Hepatocyte (in vitro differentiated cells): Measurements from ENCODE around the gene MYRIP. TPM values are rescaled to one million over a fixed set of nuclear protein-coding genes. Genes with fewer than 3 reads are reported as not detected.
"Not testable (repeated sequence)": the region's sequence is repeated elsewhere in the genome, so short reads cannot be mapped to it uniquely, and the experiment has no call there.

Experiments
- DNase-seq: peaks from one replicate; pipeline ENCODE4 v3.0.0-alpha.2; 2016; ENCODE audit warnings: low spot score
- H2AFZ ChIP-seq: fragments of 200-600 bp; sonication (generic); 2 replicates; pipeline ENCODE4 v1.6.0; 2016; ENCODE audit warnings: antibody characterized with exemption, mild to moderate bottlenecking
- H3K27ac ChIP-seq: fragments of 200-600 bp; sonication (generic); 2 replicates; pipeline ENCODE4 v1.5.1; 2016; ENCODE audit warnings: mild to moderate bottlenecking
- H3K27me3 ChIP-seq: fragments of 200-600 bp; sonication (generic); 2 replicates; pipeline ENCODE4 v1.6.1; 2016
- H3K36me3 ChIP-seq: fragments of 200-600 bp; sonication (generic); replicated peaks from 2 replicates; pipeline ENCODE4 v1.5.1; 2016; ENCODE audit warnings: low read depth; ENCODE audit not compliant: insufficient read depth
- H3K4me1 ChIP-seq: fragments of 200-600 bp; sonication (generic); 2 replicates; pipeline ENCODE4 v1.5.1; 2016; ENCODE audit warnings: mild to moderate bottlenecking, moderate library complexity; ENCODE audit not compliant: insufficient read depth
- H3K4me2 ChIP-seq: fragments of 200-600 bp; sonication (generic); 2 replicates; pipeline ENCODE4 v1.6.0; 2016
- H3K4me3 ChIP-seq: fragments of 200-600 bp; sonication (generic); 2 replicates; pipeline ENCODE4 v1.5.1; 2016; ENCODE audit warnings: mild to moderate bottlenecking
- H3K79me2 ChIP-seq: fragments of 200-600 bp; sonication (generic); 2 replicates; pipeline ENCODE4 v1.6.0; 2017; ENCODE audit warnings: mild to moderate bottlenecking
- H3K9me2 ChIP-seq: fragments of 200-600 bp; sonication (generic); replicated peaks from 2 replicates; pipeline ENCODE4 v1.6.0; 2017; ENCODE audit warnings: mild to moderate bottlenecking; ENCODE audit not compliant: insufficient read depth
- H3K9me3 ChIP-seq: fragments of 200-600 bp; sonication (generic); 2 replicates; pipeline ENCODE4 v1.5.1; 2016; ENCODE audit warnings: low read depth, mild to moderate bottlenecking
- H4K20me1 ChIP-seq: fragments of 200-600 bp; sonication (generic); 2 replicates; pipeline ENCODE4 v1.6.0; 2016; ENCODE audit warnings: mild to moderate bottlenecking; ENCODE audit not compliant: insufficient read depth, poor library complexity, severe bottlenecking
- EZH2 ChIP-seq: fragments of 200-600 bp; sonication (generic); IDR thresholded peaks from 2 replicates; pipeline ENCODE4 v1.6.1; 2016; ENCODE audit warnings: antibody characterized with exemption, mild to moderate bottlenecking, borderline replicate concordance
- EZH2phosphoT487 ChIP-seq: fragments of 200-600 bp; sonication (generic); IDR thresholded peaks from one replicate; pipeline ENCODE4 v1.6.1; 2018; ENCODE audit warnings: antibody characterized with exemption, mild to moderate bottlenecking, low read depth, moderate library complexity; ENCODE audit not compliant: unreplicated experiment, severe bottlenecking
- WGBS: methylation state at CpG from one replicate; pipeline ENCODE4 v1.1.6; 2016; ENCODE audit warnings: low lambda C conversion rate; ENCODE audit errors: missing lambda C conversion rate; 5-methylcytosine and 5-hydroxymethylcytosine counted together
- polyA plus RNA-seq: library from polyadenylated mRNA; unstranded; fragments of >200 nt; fragmentation: Nextera tagmentation; extraction: Ambion mirVana; gene quantifications from 2 replicates; pipeline ENCODE4 v1.2.1, GENCODE V29; 2016
- total RNA-seq: library from RNA; depleted of rRNA; stranded (reverse); fragments of >200 nt; gene quantifications from 2 replicates; pipeline ENCODE4 v1.2.3, GENCODE V29; 2014
- TF ChIP-seq, protein P1 (sequence below): fragments of 200-600 bp; sonication (generic); IDR thresholded peaks from 2 replicates; pipeline ENCODE4 v1.5.1; 2016; ENCODE audit warnings: antibody characterized with exemption, mild to moderate bottlenecking; ENCODE audit not compliant: poor library complexity

Gene MYRIP
- total and polyA plus RNA-seq, 2 experiments from 2014 or later, result 0.57 TPM; not detected in 1

DNA sequence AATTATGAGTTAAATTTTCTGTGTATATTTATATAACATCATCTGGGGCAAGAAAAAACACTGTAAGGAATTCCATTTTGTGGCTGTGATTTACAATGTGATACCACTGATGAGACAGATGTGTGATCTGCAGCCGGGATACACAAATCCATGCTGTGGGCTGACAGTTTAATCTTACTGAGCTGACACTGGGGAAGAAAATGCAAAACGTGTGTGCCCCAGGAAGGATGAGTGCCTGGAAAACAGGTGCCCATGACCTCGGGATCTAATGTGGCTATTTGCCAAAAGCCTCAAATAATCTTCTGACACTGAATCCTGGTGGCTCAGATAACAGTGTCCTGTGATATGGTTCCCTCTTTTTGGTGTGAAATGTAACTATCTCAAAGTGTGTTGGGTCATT, 10.5 kb downstream of the MYRIP start:
- H3K36me3 ChIP-seq, result no peaks in the 10 kb centered on the region
- H3K4me1 ChIP-seq, result no peaks in the 10 kb centered on the region
- H2AFZ ChIP-seq, result no peak overlapping the region
- DNase-seq, result no peak
- H3K79me2 ChIP-seq, result no peaks in the 10 kb centered on the region
- H3K27me3 ChIP-seq, result peaks cover 18% of the 10 kb centered on the region
- TF ChIP-seq, protein P1, sequence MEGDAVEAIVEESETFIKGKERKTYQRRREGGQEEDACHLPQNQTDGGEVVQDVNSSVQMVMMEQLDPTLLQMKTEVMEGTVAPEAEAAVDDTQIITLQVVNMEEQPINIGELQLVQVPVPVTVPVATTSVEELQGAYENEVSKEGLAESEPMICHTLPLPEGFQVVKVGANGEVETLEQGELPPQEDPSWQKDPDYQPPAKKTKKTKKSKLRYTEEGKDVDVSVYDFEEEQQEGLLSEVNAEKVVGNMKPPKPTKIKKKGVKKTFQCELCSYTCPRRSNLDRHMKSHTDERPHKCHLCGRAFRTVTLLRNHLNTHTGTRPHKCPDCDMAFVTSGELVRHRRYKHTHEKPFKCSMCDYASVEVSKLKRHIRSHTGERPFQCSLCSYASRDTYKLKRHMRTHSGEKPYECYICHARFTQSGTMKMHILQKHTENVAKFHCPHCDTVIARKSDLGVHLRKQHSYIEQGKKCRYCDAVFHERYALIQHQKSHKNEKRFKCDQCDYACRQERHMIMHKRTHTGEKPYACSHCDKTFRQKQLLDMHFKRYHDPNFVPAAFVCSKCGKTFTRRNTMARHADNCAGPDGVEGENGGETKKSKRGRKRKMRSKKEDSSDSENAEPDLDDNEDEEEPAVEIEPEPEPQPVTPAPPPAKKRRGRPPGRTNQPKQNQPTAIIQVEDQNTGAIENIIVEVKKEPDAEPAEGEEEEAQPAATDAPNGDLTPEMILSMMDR, result no peak
- no peak for TF ChIP-seq EZH2phosphoT487
- no peak for TF ChIP-seq EZH2
- H3K9me3 ChIP-seq, result no peaks in the 10 kb centered on the region
- H4K20me1 ChIP-seq, result no peaks in the 10 kb centered on the region
- no peak overlapping the region for H3K4me3 ChIP-seq
- no peaks in the 10 kb centered on the region for H3K9me2 ChIP-seq
- 39% methylated on average over 3 of the region's 3 CpGs for WGBS
- no peak overlapping the region for H3K27ac ChIP-seq
- H3K4me2 ChIP-seq, result no peak overlapping the region

DNA sequence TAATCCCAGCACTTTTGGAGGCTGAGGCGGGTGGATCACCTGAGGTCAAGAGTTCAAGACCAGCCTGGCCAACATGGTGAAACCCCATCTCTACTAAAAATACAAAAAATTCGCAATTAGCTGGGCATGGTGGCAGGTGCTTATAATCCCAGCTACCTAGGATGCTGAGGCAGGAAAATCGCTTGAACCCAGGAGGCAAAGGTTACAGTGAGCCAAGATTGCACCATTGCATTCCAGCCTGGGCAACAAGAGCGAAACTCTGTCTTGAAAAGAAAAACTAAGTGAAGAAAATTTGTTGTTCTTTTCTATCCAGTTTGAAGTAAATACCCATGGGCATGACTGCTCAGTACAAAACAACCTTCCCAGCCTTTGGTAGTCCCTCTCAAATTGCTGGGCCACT, 24.4 kb downstream of the MYRIP start:
- H3K4me1 ChIP-seq, H3K4me2 ChIP-seq, H3K36me3 ChIP-seq, DNase-seq, H3K27me3 ChIP-seq, H3K9me3 ChIP-seq, H3K4me3 ChIP-seq, H3K9me2 ChIP-seq, H3K27ac ChIP-seq, H2AFZ ChIP-seq, H4K20me1 ChIP-seq, H3K79me2 ChIP-seq: not testable (repeated sequence)
- 89% methylated on average over 4 of the region's 4 CpGs for WGBS

DNA sequence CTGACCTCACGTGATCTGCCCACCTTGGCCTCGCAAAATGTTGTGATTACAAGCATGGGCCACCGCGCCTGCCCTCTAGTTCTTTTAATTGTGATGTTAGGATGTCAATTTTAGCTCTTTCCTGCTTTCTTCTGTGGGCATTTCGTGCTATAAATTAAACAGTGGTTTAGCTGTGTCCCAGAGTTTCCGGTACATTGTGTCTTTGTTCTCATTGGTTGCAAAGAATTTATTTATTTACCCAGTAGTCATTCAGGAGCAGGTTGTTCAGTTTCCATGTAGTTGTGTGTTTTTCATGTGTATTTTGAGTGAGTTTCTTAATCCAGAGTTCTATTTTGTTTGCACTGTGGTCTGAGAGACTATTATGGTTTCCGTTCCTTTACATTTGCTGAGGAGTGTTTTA, 30.1 kb downstream of the MYRIP start:
- no peak overlapping the region for H3K4me3 ChIP-seq
- no peak overlapping the region for H3K27ac ChIP-seq
- TF ChIP-seq, protein P1, result no peak
- TF ChIP-seq EZH2phosphoT487, result no peak
- TF ChIP-seq EZH2, result no peak
- no peaks in the 10 kb centered on the region for H3K36me3 ChIP-seq
- no peaks in the 10 kb centered on the region for H3K79me2 ChIP-seq
- H3K27me3 ChIP-seq, result no peaks in the 10 kb centered on the region
- no peak overlapping the region for H2AFZ ChIP-seq
- H3K4me2 ChIP-seq, result no peak overlapping the region
- H3K9me3 ChIP-seq, result no peaks in the 10 kb centered on the region
- WGBS, result 88% methylated on average over 7 of the region's 7 CpGs
- no peak for DNase-seq
- no peaks in the 10 kb centered on the region for H3K9me2 ChIP-seq
- H3K4me1 ChIP-seq, result no peaks in the 10 kb centered on the region
- no peaks in the 10 kb centered on the region for H4K20me1 ChIP-seq

DNA sequence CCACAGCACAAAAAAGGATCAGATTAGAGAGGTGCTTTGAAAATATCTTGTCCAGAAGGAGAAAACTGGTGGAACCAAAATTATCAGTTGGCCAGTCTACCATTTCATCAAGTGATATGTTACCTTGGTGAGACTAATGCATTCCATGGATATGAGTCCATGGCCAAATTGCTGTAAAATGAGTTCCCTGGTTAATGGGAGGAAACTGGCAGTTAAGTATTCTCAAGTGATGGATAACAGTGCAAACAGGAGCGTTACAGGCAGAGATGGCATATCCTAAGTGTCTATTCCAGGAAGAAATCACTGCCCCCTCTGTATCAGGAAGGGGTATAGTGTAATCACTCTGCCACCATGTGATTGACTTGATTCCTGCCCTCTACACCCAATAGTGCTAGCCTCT, 34.0 kb downstream of the MYRIP start:
- H3K9me2 ChIP-seq, result no peaks in the 10 kb centered on the region
- WGBS, result 72% methylated on average over 1 of the region's 1 CpG
- TF ChIP-seq, protein P1, result no peak
- TF ChIP-seq EZH2phosphoT487, result no peak
- no peak for TF ChIP-seq EZH2
- H3K4me1 ChIP-seq, result no peaks in the 10 kb centered on the region
- no peaks in the 10 kb centered on the region for H4K20me1 ChIP-seq
- H3K4me3 ChIP-seq, result no peak overlapping the region
- no peak for DNase-seq
- H3K9me3 ChIP-seq, result no peaks in the 10 kb centered on the region
- no peaks in the 10 kb centered on the region for H3K27me3 ChIP-seq
- H3K79me2 ChIP-seq, result no peaks in the 10 kb centered on the region
- no peak overlapping the region for H3K4me2 ChIP-seq
- no peak overlapping the region for H3K27ac ChIP-seq
- no peak overlapping the region for H2AFZ ChIP-seq
- no peaks in the 10 kb centered on the region for H3K36me3 ChIP-seq
